ENCODE results near the gene UBQLN4.

UBQLN4 gene

GRCh38 chr1:156078728-156079127 is 25.1 kb upstream of the UBQLN4 start:
- Histone ChIP-seq H3K36me3 (ENCODE audit: control insufficient read depth in 2 of 2, insufficient read depth in 1 of 2, low read length in 2 of 2) (peaks cover 0 to 24% of the 10 kb centered on the region in 2 experiments; a peak in 1 of 3 replicates), H3K4me3 (ENCODE audit: low read depth, low read length) (no peak overlapping the region), H3K27ac (ENCODE audit: extremely low read depth, low read depth, low read length) (no peak overlapping the region), H3K9me3 (ENCODE audit: control insufficient read depth, insufficient read depth, low read depth, low read length) (no peaks in the 10 kb centered on the region), H3K4me1 (ENCODE audit: control insufficient read depth, insufficient read depth, low read length) (peaks cover 8% of the 10 kb centered on the region)
- TF ChIP-seq ZBTB8A (tag by site-specific recombination; IDR thresholded peaks at IDR 0.05) (no peak), RBAK (tag by site-specific recombination; IDR thresholded peaks at IDR 0.05) (no peak), ZNF362 (tag by site-specific recombination; IDR thresholded peaks at IDR 0.05) (no peak), ZNF701 (tag by site-specific recombination; IDR thresholded peaks at IDR 0.05) (no peak), ZNF654 (tag by site-specific recombination; IDR thresholded peaks at IDR 0.05; ENCODE audit: low read depth) (no peak), PRDM10 (tag by site-specific recombination; IDR thresholded peaks at IDR 0.05) (0 out of 2 replicates have a peak, but pooled peaks have one; percentile 9), TSHZ1 (tag by site-specific recombination; IDR thresholded peaks at IDR 0.05; ENCODE audit: borderline replicate concordance) (no peak), INSM2 (tag by site-specific recombination; IDR thresholded peaks at IDR 0.05) (0 out of 2 replicates have a peak, but pooled peaks have one; percentile 65), ZNF426 (tag by site-specific recombination; IDR thresholded peaks at IDR 0.05) (no peak), PRDM1 (tag by site-specific recombination; IDR thresholded peaks at IDR 0.05) (peak; percentile 45; the same call in 1 of the 2 replicates), ZNF600 (tag by site-specific recombination; IDR thresholded peaks at IDR 0.05) (peak; percentile 35; the same call in 1 of the 2 replicates), YY1 (tag by site-specific recombination; IDR thresholded peaks at IDR 0.05) (no peak), ZBTB7A (tag by site-specific recombination; IDR thresholded peaks at IDR 0.05; ENCODE audit: low read depth) (no peak), ZNF391 (tag by site-specific recombination; IDR thresholded peaks at IDR 0.05; ENCODE audit: borderline replicate concordance, low read depth) (no peak)
- ChIA-PET CTCF (interaction anchor here (0.7 to 2.8 kb wide), 5 partner anchors 11 to 136 kb away, joined by 3 to 13 read pairs (median 3); no protein-coding TSS in a partner anchor), POLR2A (no interaction called here)

- Histone ChIP-seq H3K4me1 (ENCODE audit: control insufficient read depth, insufficient read depth, low read length) (peaks cover 10% of the 10 kb centered on the region), H3K27ac (ENCODE audit: extremely low read depth, low read depth, low read length) (no peak overlapping the region), H3K4me3 (ENCODE audit: low read depth, low read length) (no peak overlapping the region), H3K36me3 (ENCODE audit: control insufficient read depth in 2 of 2, insufficient read depth in 1 of 2, low read length in 2 of 2) (peaks cover 0 to 26% of the 10 kb centered on the region in 2 experiments; a peak in 1 of 3 replicates), H3K9me3 (ENCODE audit: control insufficient read depth, insufficient read depth, low read depth, low read length) (no peaks in the 10 kb centered on the region)
- CTCF ChIA-PET: interaction anchor here (2.8 kb wide), 1 partner anchor 10 kb away, joined by 13 read pairs; no protein-coding TSS in a partner anchor
- POLR2A ChIA-PET: no interaction called here
- TF ChIP-seq MEIS1 (CRISPR knock-in tag; IDR thresholded peaks at IDR 0.05; ENCODE audit: borderline replicate concordance) (no peak), ZNF768 (tag by site-specific recombination; IDR thresholded peaks at IDR 0.05) (no peak), ZNF174 (tag by site-specific recombination; IDR thresholded peaks at IDR 0.05) (no peak), ZNF521 (tag by site-specific recombination; IDR thresholded peaks at IDR 0.05) (no peak), ZBTB17 (tag by site-specific recombination; IDR thresholded peaks at IDR 0.05) (no peak), ZNF157 (tag by site-specific recombination; IDR thresholded peaks at IDR 0.05) (no peak), YY1 (tag by site-specific recombination; IDR thresholded peaks at IDR 0.05) (no peak), ZBTB1 (tag by site-specific recombination; IDR thresholded peaks at IDR 0.05) (no peak), ZNF639 (tag by site-specific recombination; IDR thresholded peaks at IDR 0.05) (no peak)
Observed at GRCh38 chr1:156077430-156077760, 23.8 kb upstream of the UBQLN4 start.
